IMR-90 (cell line): ENCODE measurements around the gene COLGALT1. TPM values are rescaled to one million over a fixed set of nuclear protein-coding genes. Genes with fewer than 3 reads are reported as not detected.

Experiments used
- ATAC-seq: fragments of 200-7000 bp; cut with Tn5 transposase; 2 replicates; pipeline ENCODE4 v1.9.1; 2020; ENCODE audit warnings: low read depth, mild to moderate bottlenecking, moderate library complexity
- BruUV-seq: library from RNA; stranded (reverse); fragments of 400-500 nt; replicated peaks from 2 replicates; lab custom pipeline; 2021; lab: Mats Ljungman, UMichigan
- CTCF ChIA-PET: fragments of 300-600 bp; formaldehyde crosslinking; extraction: SDS; loops from one replicate; lab custom pipeline; 2021; ENCODE audit warnings: antibody characterized with exemption; lab: Yijun Ruan, JAX
- POLR2A ChIA-PET: fragments of 300-600 bp; sonication (Branson Sonifier 250); formaldehyde crosslinking; loops from one replicate; lab custom pipeline; 2022; ENCODE audit warnings: antibody characterized with exemption; ENCODE audit not compliant: unreplicated experiment; lab: Charles Lee
- DNase-seq: peaks from one replicate; pipeline ENCODE4 v3.0.0; 2013
- H2AFZ ChIP-seq: replicated peaks from 2 replicates; pipeline ENCODE3; 2013; ENCODE audit warnings: low read length, mild to moderate bottlenecking; ENCODE audit not compliant: poor library complexity
- H2AK5ac ChIP-seq: 2 replicates; pipeline ENCODE4 v1.6.1; 2013; ENCODE audit warnings: low read depth, low read length, inconsistent platforms
- H2AK9ac ChIP-seq: replicated peaks from 2 replicates; pipeline ENCODE3; 2013; ENCODE audit warnings: mild to moderate bottlenecking, low read depth, low read length, moderate library complexity; ENCODE audit not compliant: poor library complexity
- H2BK120ac ChIP-seq: 2 replicates; pipeline ENCODE4 v1.6.1; 2013; ENCODE audit warnings: low read depth, low read length, inconsistent platforms
- H2BK15ac ChIP-seq: 3 replicates; pipeline ENCODE4 v1.6.1; 2013; ENCODE audit warnings: low read depth, low read length, inconsistent platforms
- H2BK20ac ChIP-seq: 2 replicates; pipeline ENCODE4 v1.6.1; 2013; ENCODE audit warnings: low read depth, mild to moderate bottlenecking, inconsistent platforms, low read length, moderate library complexity
- H2BK5ac ChIP-seq: 2 replicates; pipeline ENCODE4 v1.6.1; 2013; ENCODE audit warnings: mild to moderate bottlenecking, low read depth, low read length, inconsistent platforms; ENCODE audit not compliant: poor library complexity, severe bottlenecking
- H3K14ac ChIP-seq: replicated peaks from 2 replicates; pipeline ENCODE4 v1.6.1; 2013; ENCODE audit warnings: low read depth, low read length, inconsistent platforms
- H3K18ac ChIP-seq: 2 replicates; pipeline ENCODE4 v1.6.1; 2013; ENCODE audit warnings: low read depth, low read length, control low read depth
- H3K23ac ChIP-seq: 2 replicates; pipeline ENCODE4 v1.6.1; 2013; ENCODE audit warnings: low read depth, low read length, inconsistent platforms
- H3K27ac ChIP-seq: 2 replicates; pipeline ENCODE4 v1.5.1; 2013; ENCODE audit warnings: mild to moderate bottlenecking, control low read depth, low read length; ENCODE audit not compliant: insufficient read depth
- H3K27me3 ChIP-seq: 2 replicates; pipeline ENCODE4 v1.6.1; 2013; ENCODE audit warnings: low read length; ENCODE audit not compliant: control insufficient read depth, insufficient read depth
- H3K36me3 ChIP-seq: 2 replicates; pipeline ENCODE4 v1.6.1; 2013; ENCODE audit warnings: low read length, mixed read lengths; ENCODE audit not compliant: control insufficient read depth, insufficient read depth
- H3K4ac ChIP-seq: 2 replicates; pipeline ENCODE4 v1.6.1; 2013; ENCODE audit warnings: low read depth, low read length, inconsistent platforms
- H3K4me1 ChIP-seq: 2 replicates; pipeline ENCODE4 v1.6.1; 2013; ENCODE audit warnings: low read length, mixed read lengths; ENCODE audit not compliant: control insufficient read depth, insufficient read depth
- H3K4me2 ChIP-seq: 2 replicates; pipeline ENCODE4 v1.6.1; 2013; ENCODE audit warnings: low read depth, mild to moderate bottlenecking, control low read depth, low read length, moderate library complexity
- H3K4me3 ChIP-seq: 2 replicates; pipeline ENCODE4 v1.5.1; 2013; ENCODE audit warnings: low read depth, mild to moderate bottlenecking, control low read depth, low read length, moderate library complexity; ENCODE audit not compliant: insufficient read depth
- H3K56ac ChIP-seq: 2 replicates; pipeline ENCODE4 v1.6.1; 2013; ENCODE audit warnings: low read length, inconsistent platforms; ENCODE audit not compliant: insufficient read depth; ENCODE audit errors: extremely low read depth
- H3K79me1 ChIP-seq, 2 experiments: 2 replicates each; pipeline ENCODE4 v1.6.1; 2013; ENCODE audit warnings: low read length in 2 of 2, inconsistent platforms in 1 of 2, low read depth in 1 of 2
- H3K9ac ChIP-seq: 2 replicates; pipeline ENCODE4 v1.6.1; 2013; ENCODE audit warnings: low read depth, low read length, control low read depth
- H3K9me1 ChIP-seq: 2 replicates; pipeline ENCODE4 v1.6.1; 2013; ENCODE audit warnings: low read length, inconsistent platforms; ENCODE audit not compliant: insufficient read depth
- H3K9me3 ChIP-seq: 2 replicates; pipeline ENCODE4 v1.6.1; 2013; ENCODE audit warnings: low read length; ENCODE audit not compliant: control insufficient read depth, insufficient read depth
- H4K20me1 ChIP-seq: 2 replicates; pipeline ENCODE4 v1.6.1; 2013; ENCODE audit warnings: low read length, inconsistent platforms; ENCODE audit not compliant: insufficient read depth
- H4K5ac ChIP-seq: 2 replicates; pipeline ENCODE4 v1.6.1; 2013; ENCODE audit warnings: mild to moderate bottlenecking, low read depth, low read length, control low read depth
- H4K8ac ChIP-seq, 2 experiments: 2 replicates each; pipeline ENCODE4 v1.6.1; 2013; ENCODE audit warnings: low read depth in 2 of 2, low read length in 2 of 2, control low read depth in 1 of 2, inconsistent platforms in 1 of 2
- H4K91ac ChIP-seq: 2 replicates; pipeline ENCODE4 v1.6.1; 2013; ENCODE audit warnings: low read depth, low read length, inconsistent platforms; ENCODE audit not compliant: insufficient read depth
- BHLHE40 ChIP-seq: fragments of 150-350 bp; IDR thresholded peaks from 2 replicates; pipeline ENCODE4 v1.6.1; 2016; ENCODE audit warnings: mild to moderate bottlenecking, low read depth, low read length
- RAD21 ChIP-seq: IDR thresholded peaks from 2 replicates; pipeline ENCODE4 v1.6.1; 2012; ENCODE audit warnings: low read length, improper control_type of control experiment
- RFX5 ChIP-seq: IDR thresholded peaks from 2 replicates; pipeline ENCODE4 v1.8.0; 2012; ENCODE audit warnings: low read depth, mild to moderate bottlenecking, low read length, moderate library complexity
- SMC3 ChIP-seq: fragments of 150-350 bp; IDR thresholded peaks from 2 replicates; pipeline ENCODE4 v1.6.1; 2016; ENCODE audit warnings: low read depth, mild to moderate bottlenecking, antibody characterized with exemption, low read length, moderate library complexity
- WGBS, 2 experiments: methylation state at CpG; one replicate each; pipeline versions ENCODE4 v1.1.5 to v1.1.7; 2013; ENCODE audit warnings: missing lambda C conversion rate in 2 of 2; ENCODE audit not compliant: insufficient read length in 1 of 2; ENCODE audit errors: extremely low coverage in 2 of 2; 5-methylcytosine and 5-hydroxymethylcytosine counted together
- dilution Hi-C: fragments of 300-500 bp; cut with HindIII; formaldehyde crosslinking; loops from one replicate; pipeline ENCODE4 v1.14.3; 2018; ENCODE audit warnings: low sequenced_read_pairs; ENCODE audit not compliant: unreplicated experiment
- in situ Hi-C: fragments of 300-500 bp; cut with MboI; formaldehyde crosslinking; loops from 3 replicates; pipeline ENCODE4 v1.14.3; 2019; ENCODE audit warnings: low sequenced_read_pairs, inconsistent platforms, mixed read lengths
- intact Hi-C: fragments of 100-400 bp; cut with micrococcal nuclease; formaldehyde crosslinking; loops from 2 replicates; pipeline ENCODE4 v1.10.0; 2022
- polyA plus RNA-seq, 3 experiments: library from polyadenylated mRNA; depleted of rRNA; stranded (reverse); fragments of >200 nt; gene quantifications; 2 replicates each; pipeline ENCODE4 v1.2.3, GENCODE V29; 2012; ENCODE audit warnings: low replicate concordance in 1 of 3
- total RNA-seq: library from RNA; depleted of rRNA; stranded (reverse); fragments of >200 nt; gene quantifications from 2 replicates; pipeline ENCODE4 v1.2.3, GENCODE V29; 2012
- TF ChIP-seq, protein P1 (sequence below): fragments of 150-350 bp; IDR thresholded peaks from 2 replicates; pipeline ENCODE4 v1.6.1; 2017; ENCODE audit warnings: mild to moderate bottlenecking, antibody characterized with exemption, low read length, low read depth

The COLGALT1 gene
- total and polyA plus RNA-seq, 2 of the 4 experiments (the other 2 are of a cell fraction): 77.1 to 117 TPM

- H3K4me3 ChIP-seq: no peak overlapping the region
- no peak overlapping the region for H2BK5ac ChIP-seq
- BruUV-seq: no TSS peak
- ATAC-seq: peak; percentile 92
- CTCF ChIA-PET: no interaction called here
- no peak overlapping the region for H2BK15ac ChIP-seq
- H3K27me3 ChIP-seq: no peaks in the 10 kb centered on the region
- H3K36me3 ChIP-seq: peaks cover 51% of the 10 kb centered on the region
- 83% methylated on average over 2 of the region's 16 CpGs; no CpG with 5 or more reads in 1 of the 2 experiments for WGBS, 2 experiments
- peaks cover 15% of the 10 kb centered on the region for H4K20me1 ChIP-seq
- intact Hi-C loops: no loop called here
- H3K9me3 ChIP-seq: no peaks in the 10 kb centered on the region
- no peak overlapping the region for H2AK5ac ChIP-seq
- H4K91ac ChIP-seq: no peak overlapping the region
- peaks cover 9 to 14% of the 10 kb centered on the region in 2 experiments; a peak in 2 of 4 replicates for H3K79me1 ChIP-seq
- peaks cover 10% of the 10 kb centered on the region; the same call in 1 of the 2 replicates for H3K9me1 ChIP-seq
- H3K9ac ChIP-seq: no peak overlapping the region
- no peak overlapping the region for H3K27ac ChIP-seq
- dilution Hi-C loops: no loop called here
- peak overlapping the region; percentile 68 for H2AFZ ChIP-seq
- no peak overlapping the region for H3K4ac ChIP-seq
- H3K23ac ChIP-seq: no peak overlapping the region
- no peak overlapping the region for H2BK20ac ChIP-seq
- no peak overlapping the region for H4K8ac ChIP-seq
- in situ Hi-C loops: no loop called here
- POLR2A ChIA-PET: no interaction called here
- H3K4me1 ChIP-seq: no peaks in the 10 kb centered on the region
- H3K18ac ChIP-seq: no peak overlapping the region
- H3K56ac ChIP-seq: no peak overlapping the region
- peak; percentile 26 for DNase-seq
- no peak overlapping the region for H4K5ac ChIP-seq
- H3K4me2 ChIP-seq: no peak overlapping the region
- H2BK120ac ChIP-seq: no peak overlapping the region
- no peak overlapping the region for H2AK9ac ChIP-seq
- TF ChIP-seq RAD21 (no peak), SMC3 (no peak), BHLHE40 (no peak), RFX5 (no peak)
- TF ChIP-seq, protein P1, sequence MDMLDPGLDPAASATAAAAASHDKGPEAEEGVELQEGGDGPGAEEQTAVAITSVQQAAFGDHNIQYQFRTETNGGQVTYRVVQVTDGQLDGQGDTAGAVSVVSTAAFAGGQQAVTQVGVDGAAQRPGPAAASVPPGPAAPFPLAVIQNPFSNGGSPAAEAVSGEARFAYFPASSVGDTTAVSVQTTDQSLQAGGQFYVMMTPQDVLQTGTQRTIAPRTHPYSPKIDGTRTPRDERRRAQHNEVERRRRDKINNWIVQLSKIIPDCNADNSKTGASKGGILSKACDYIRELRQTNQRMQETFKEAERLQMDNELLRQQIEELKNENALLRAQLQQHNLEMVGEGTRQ: no peak
- no peak overlapping the region for H3K14ac ChIP-seq
Observed at GRCh38 chr19:17579661-17580244, 24.3 kb downstream of the COLGALT1 start.
